ENCODE data around the gene NOP56.
"Not testable (repeated sequence)": the region's sequence is repeated elsewhere in the genome, so short reads cannot be mapped to it uniquely, and the experiment has no call there.

Gene NOP56

GRCh38 chr20:2687514-2687913 lies 35.1 kb downstream of the NOP56 start:
- no peak for DNase-seq (ENCODE audit: low spot score)

DNA sequence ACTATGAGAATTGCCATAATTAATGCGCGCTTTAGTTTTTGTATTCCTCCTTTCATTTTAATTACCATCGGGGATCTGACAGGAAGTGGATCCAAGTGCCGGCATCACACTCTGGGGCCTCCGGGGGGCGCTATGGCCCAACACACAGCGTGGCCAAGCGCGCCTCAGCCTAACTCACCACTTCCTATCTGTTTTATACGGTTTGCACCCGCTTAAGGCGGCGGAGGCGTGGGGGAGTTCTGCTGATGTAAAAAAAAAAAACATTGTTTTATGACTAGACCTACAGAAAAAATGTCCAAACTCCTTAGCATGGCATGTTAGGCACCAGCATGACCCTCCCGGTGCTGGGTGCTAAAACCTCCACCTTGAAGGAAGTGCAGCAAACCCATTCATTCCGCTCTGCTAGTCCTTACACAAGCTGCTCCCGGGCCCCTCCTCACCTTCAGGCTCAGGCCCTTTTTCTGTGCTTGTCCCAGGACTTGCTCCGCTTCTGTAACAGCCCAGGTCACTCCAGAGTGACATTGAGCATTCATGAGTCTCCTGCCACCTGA lies 35.7 kb downstream of the NOP56 start:
- DNase-seq (ENCODE audit: low spot score): peak; percentile 36

DNA sequence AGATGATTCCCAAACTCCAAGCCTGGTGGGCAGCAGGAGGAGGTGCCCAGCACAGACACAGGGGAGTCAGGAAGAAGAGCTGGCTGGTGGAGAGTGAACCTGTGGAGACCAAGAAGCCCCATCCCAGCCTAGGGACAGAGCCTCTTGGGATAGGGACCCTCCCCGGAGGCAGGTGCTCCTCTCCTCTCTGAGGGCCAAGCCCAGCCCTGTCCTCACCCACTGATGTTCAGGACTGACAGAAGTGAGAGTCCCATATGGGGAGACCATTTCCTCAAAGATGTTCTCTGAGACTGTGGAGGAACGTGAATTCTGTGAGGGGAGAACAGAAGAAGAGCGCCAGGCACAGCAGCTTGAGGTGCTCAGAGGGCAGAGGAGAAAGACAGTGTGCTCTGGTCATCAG lies 37.8 kb downstream of the NOP56 start:
- no peak for DNase-seq (ENCODE audit: low spot score)

DNA sequence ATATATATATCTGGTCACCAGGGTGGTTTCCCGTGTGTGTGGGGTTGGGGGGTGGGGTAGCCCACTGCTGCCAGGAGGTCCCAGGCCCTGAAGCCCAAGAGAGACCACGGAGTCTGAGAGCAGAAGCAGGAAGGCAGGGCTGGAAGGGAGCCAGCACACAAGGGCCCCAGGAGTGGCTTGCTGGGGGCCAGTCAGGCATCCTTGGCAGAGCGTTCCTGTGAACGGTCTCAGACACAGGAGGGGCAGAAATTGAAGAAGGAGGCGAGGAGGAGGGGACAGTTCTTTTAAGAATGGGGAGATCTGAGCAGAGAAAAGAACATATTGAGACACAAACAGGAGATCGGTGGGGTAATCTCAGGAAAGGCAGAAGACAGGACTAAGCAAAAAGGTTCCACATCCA lies 38.3 kb downstream of the NOP56 start:
- DNase-seq (ENCODE audit: low spot score): no peak

DNA sequence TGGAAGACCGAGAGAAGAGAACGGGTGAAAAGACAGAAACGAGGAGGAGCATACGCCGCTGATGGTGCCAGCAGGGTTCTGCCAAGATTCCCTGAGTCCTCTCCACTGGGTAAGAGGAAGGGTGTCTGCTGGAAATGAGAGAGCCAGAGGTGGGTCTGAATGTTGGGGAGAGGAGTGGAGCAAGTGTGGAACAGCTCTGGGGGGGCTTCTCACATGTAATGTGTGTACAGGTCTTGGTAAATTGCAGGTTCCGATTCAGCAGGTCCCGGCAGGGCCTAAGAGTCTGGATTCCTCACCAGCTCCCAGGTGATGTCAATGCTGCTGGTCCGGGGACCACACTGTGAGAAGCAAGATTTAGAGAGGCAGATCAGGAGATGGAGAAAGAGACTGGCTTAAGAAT lies 38.7 kb downstream of the NOP56 start:
- no peak for DNase-seq (ENCODE audit: low spot score)

- no peak for DNase-seq (ENCODE audit: low spot score)
Measured at GRCh38 chr20:2691663-2692035, 39.2 kb downstream of the NOP56 start.

DNA sequence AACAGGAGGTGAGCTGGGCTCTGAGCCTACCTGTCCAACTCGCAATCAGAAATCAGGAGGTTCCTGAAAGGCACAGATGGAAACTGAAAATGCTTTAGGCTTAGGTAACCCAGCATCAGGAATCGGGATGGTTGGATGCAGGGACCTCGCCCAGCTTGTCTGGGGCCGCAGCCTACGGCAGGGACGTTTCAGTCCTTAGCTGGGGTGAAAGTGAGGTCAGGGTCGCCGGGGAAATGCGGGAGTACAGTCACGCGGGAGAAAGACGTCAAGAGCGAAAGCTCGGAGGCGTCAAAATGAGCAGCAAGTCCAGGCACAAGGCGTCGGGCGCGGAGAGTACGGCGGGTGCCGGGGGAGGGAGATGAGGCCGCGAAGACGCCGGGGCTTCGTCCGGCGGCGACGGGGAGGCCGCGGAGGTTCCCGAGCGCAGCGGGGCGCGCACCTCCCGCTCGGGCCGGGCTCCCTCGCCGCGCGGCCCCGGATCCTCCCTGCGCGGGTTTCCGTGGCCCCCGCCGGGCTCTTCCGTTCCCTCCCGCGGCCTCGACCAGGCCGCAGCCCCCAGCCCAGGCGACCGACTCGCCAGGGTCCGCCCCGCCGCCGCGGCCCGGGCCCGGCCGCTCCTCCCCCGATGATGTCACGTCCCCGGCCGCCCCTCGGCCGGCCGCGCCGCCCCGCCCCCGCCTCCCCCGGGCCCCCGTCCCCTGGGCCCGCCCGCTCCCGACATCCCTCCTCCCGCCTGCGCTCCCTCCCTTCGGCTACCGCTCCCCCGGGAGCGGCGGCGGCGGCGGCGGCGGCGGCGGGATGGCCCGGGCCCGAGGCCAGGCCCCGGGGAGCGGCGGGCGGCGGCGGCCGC lies 39.8 kb downstream of the NOP56 start, which contains the start of gene EBF4:
EBF4 (plus strand) TSS at position 745 of the 850 bp plus-strand sequence. CDS start 866 bp downstream, outside the sequence.
- DNase-seq (ENCODE audit: low spot score): peak; percentile 67

GRCh38 chr20:2692886-2693285 lies 40.5 kb downstream of the NOP56 start:
- no peak for DNase-seq (ENCODE audit: low spot score)

- DNase-seq (ENCODE audit: low spot score): peak; percentile 54
Measured at GRCh38 chr20:2693286-2694007, 41.0 kb downstream of the NOP56 start.

DNA sequence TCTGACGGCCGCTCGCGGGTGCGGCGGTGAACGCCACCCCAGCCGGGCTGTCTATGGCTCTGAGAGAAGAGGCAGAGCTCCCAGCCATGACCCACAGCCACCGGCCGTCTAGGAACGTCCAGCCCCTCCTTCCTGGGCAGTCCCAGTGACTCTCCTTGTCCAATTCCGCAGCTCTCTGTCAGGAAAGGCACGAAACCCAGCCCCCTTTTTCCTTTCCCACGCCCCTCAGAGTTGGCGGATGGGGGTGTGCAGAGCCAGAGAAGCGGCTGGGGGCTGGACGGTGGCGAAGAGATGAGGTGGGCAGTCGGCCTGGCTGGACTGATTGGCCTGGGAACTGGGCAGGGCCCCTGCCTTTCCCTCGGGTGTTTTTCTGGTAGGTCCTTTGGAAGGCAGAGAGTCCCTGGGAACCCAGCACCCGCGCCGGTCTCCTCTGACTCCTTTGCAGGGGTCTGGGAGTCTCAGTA lies 41.6 kb downstream of the NOP56 start:
- DNase-seq (ENCODE audit: low spot score): no peak

DNA sequence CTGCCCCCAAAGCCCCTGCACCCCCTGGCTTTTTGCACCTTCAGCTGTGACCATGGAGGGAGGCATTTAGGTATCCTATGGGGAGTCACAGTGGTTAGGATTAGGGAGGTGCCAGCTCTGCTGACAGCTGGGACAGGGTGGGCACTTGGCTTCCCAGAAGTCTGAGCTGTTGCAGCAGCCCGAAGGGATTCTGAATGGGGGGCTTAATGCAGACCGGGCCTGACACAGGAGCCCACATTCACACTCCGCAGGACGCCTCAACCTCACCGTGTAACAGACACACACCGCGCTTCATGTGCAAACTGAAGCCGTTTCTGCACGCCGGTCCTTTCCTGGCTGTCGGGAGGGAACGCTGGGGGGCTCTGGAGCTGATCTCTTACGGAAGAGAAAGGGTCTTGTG lies 42.1 kb downstream of the NOP56 start:
- no peak for DNase-seq (ENCODE audit: low spot score)

- no peak for DNase-seq (ENCODE audit: low spot score)
Measured at GRCh38 chr20:2695206-2695983, 43.0 kb downstream of the NOP56 start.

- DNase-seq (ENCODE audit: low spot score): not testable (repeated sequence)
Measured at GRCh38 chr20:2695984-2696525, 43.6 kb downstream of the NOP56 start.

- DNase-seq (ENCODE audit: low spot score): no peak
Measured at GRCh38 chr20:2696646-2697045, 44.2 kb downstream of the NOP56 start.

DNA sequence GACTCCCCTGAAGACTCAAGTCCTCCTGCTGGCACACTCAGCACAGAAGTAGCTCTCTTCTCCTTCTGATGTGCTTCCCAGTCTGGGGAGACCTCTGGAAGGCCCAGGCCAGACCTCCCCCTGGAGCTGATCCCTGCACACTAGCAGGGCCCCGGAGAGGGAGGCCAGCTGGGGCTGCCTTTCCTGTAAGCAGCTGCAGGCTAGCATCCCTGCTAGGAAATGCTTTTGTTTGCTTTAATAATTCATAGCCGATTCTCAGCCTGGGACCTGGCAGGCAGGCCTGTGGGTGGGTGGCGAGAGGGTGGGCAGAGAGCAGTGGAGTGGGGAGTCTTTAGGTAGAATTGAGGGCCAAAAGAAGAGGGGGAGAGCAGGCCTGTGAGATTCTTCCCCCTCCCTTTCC lies 45.3 kb downstream of the NOP56 start:
- no peak for DNase-seq (ENCODE audit: low spot score)

- no peak for DNase-seq (ENCODE audit: low spot score)
Measured at GRCh38 chr20:2698186-2698817, 45.9 kb downstream of the NOP56 start.

GRCh38 chr20:2698912-2699311 lies 46.5 kb downstream of the NOP56 start:
- no peak for DNase-seq (ENCODE audit: low spot score)

- no peak for DNase-seq (ENCODE audit: low spot score)
Measured at GRCh38 chr20:2699775-2700413, 47.5 kb downstream of the NOP56 start.

DNA sequence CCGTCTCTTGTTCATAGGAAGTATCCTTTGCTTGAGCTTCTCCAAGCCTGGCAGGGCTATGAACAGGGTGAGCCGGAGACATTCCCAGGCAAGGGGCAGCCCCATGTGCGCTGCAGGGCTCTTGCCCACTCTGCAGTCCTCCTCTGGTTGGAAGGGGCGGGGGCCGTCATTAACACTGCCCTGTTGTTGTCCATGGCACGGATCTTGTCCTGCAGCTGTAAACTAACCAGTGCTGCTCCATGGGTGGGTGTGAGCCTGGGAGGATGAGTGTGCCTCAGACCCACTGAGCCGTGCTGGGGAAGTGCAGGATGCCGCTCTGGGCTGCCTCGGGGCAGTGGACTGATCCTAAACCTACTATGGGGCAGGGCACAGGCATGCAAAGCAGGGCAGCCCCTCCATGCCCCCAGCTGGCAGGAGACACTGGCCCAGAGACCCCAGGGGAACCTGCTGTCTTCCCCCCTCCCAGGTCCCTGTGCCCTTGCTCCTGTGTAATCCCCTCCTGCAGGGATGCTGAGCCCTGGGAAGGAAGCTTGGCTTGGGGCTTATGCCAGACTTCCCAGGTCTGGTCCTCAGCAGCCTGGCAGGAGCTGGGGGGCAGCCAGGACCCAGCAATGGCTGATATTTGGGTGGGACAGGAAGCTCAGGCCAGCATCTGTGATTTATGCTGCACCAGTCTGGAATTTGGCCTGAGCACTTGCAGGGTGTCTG lies 48.6 kb downstream of the NOP56 start:
- no peak for DNase-seq (ENCODE audit: low spot score)

- no peak for DNase-seq (ENCODE audit: low spot score)
Measured at GRCh38 chr20:2701671-2702081, 49.2 kb downstream of the NOP56 start.
